Activated CD8-positive, alpha-beta memory T cell treated with anti-CD3 and anti-CD28 coated beads for 1 hour (primary cell): ENCODE results near the gene ZKSCAN5.

Source experiments
- DNase-seq, 2 donors: peaks; one replicate each; pipeline ENCODE4 v3.0.0-alpha.2; 2020; ENCODE audit warnings: low read depth in 1 of 2; ENCODE audit errors: extremely low read depth in 1 of 2

Gene ZKSCAN5

GRCh38 chr7:99504603-99505323 is at the start of gene ZKSCAN5:
Gene ZKSCAN5 (plus strand): TSS chr7:99504662. CDS start chr7:99506045, 1,383 bp downstream.
- DNase-seq, result peak; percentile 88 to 96

GRCh38 chr7:99455874-99456273 is 48.6 kb upstream of the ZKSCAN5 start:
- no peak for DNase-seq

- no peak for DNase-seq
These were observed 48.2 kb upstream of the ZKSCAN5 start for GRCh38 chr7:99456288-99456687.

DNA sequence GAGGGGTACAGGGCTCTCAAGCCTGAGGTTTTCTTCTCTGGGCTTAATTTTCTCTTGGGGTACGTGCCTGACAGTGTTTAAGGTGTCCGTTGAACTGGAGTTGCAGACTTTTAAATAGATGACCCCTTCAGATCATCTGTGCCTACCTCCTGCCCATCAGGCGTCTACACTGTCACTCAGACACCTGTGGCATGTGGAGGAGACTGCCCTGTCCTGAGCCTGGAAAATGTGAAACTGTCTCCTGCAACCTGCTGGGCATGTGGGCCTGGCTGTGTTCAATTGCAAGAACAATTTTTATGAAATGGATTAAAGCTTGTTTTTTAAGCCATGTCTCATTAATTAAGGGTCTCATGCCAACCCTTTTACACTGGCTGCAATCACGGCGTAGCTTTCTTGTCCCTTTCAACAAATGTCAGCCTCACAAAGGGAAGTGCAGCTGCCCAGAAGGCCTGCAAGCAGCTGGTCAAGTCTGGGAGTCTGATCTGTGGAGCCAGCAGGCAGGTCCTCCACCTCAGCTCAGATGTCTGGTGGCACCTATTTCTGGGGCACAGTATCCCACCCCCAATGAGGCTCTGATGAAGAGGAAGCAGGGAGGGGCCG is 47.3 kb upstream of the ZKSCAN5 start:
- DNase-seq, result no peak

DNA sequence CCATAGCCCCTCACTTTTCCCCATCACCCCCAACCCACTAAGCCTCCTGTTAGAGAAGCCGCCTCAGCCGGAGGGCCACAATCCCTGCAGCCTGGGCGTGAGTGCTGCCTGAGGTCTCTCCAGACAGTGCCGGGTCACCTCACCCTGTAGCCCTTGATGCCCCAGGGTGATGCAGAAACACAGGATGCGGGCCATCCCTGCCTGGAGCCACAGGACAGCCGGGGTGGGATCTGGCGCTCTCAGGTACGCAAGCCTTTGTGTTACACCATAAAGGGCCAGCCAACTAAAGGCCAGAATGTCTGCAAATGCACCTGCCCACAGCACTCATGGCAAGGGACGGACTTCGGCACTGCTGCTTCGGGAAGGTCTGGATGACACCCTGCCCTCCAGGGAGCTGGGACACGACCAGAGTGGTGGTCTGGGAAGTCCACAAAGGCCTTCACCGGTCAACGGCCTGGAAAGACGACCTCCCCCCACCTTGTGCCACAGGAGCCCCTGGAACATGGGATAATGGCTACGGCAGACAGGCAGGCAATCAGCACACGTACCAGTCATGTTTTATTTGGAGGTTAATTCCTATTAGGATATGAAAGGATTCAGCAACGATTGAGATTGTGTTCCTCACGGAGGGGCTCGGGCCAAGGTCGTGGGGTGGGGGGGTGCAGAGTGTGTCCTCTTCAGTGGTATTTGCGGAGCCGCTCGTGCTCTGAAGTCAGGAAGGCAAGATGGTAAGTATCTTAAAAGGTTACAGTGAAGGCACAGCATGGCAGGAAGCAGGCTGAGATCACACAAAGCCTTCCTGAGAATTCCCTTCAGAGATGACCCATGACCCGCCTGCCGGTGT is 46.6 kb upstream of the ZKSCAN5 start:
- DNase-seq, result no peak

- DNase-seq, result no peak
These were observed 45.4 kb upstream of the ZKSCAN5 start for GRCh38 chr7:99459087-99459486.

GRCh38 chr7:99460651-99461050 is 43.8 kb upstream of the ZKSCAN5 start:
- DNase-seq, result no peak

DNA sequence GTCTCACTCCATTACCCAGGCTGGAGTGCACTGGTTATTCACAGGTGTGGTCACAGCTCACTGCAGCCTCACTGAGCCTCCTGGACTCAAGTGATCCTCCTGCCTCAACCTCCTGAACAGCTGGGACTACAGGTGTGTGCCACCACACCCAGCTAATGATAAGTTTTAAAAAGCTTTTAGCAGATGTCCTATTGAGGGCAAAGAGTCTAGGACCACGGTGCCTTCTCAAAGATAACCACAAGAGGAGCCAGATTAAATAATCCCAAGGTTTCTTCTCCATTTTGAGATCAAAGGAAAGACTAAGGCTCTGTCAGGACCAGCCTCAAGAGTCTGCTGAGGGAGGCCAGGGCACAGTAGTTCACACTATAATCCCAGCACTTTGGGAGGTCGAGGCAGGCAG is 43.2 kb upstream of the ZKSCAN5 start:
- no peak for DNase-seq

- DNase-seq, result no peak
These were observed 39.1 kb upstream of the ZKSCAN5 start for GRCh38 chr7:99465421-99465768.

GRCh38 chr7:99468336-99468918 is 36.0 kb upstream of the ZKSCAN5 start:
- DNase-seq, result no peak

- DNase-seq, result no peak
These were observed 34.9 kb upstream of the ZKSCAN5 start for GRCh38 chr7:99469381-99470065.

DNA sequence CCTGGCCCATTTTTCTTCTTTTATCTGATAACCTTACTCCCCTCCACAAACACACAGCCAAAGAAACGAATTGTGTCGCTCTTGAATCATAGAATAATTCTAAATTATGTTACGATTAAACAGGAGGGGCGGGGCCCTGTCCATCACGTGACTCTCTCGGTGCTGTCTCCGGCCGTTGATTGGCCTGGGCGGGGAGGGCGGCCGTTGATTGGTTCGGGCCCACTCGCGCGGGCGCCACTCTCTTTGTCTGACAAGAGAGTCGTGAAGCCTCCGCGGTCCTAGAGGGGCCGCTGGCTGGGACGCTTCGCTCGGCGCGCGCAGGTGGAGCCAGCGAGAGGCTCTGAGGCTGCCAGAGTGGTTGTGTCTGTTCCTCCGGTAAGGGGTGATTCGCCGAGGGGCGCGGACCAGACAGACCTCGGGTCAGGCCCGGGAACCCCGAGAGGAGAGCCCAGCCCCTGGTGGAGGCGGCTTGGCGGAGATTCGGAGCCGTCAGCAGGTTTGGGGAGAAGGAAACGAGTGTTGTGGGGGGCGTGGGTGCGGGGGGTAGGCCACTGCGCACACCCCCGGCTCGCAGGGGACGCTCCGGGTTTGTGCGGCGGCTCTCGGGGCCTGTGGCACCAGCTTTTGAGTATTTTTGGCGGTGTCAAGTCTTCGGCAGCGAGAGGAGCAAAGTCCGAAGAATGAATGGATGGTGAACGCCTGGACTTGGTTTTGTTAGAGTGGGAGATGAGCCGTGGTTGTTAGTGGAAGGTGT is 31.7 kb upstream of the ZKSCAN5 start, which contains the start of gene ZNF789:
ZNF789 (plus strand) TSS at position 330 of the 754 bp plus-strand sequence. CDS start 3,567 bp downstream, outside the sequence.
- DNase-seq, result peak; percentile 94 to 97

DNA sequence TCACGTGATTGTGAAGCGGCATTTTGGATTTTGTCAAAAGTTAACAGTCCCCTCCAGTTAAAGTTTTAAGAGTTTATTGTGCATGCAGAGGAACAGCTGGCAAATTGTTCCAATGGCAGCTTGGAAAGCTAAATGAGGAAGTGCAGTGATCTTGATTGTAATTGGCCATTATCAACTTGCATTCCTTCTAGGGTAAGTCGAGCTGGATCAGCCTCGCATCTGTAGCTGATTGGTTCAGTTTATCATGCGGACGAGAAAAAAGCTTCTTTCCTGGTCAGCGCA is 31.2 kb upstream of the ZKSCAN5 start:
- no peak for DNase-seq

GRCh38 chr7:99476107-99476506 is 28.4 kb upstream of the ZKSCAN5 start:
- no peak for DNase-seq

DNA sequence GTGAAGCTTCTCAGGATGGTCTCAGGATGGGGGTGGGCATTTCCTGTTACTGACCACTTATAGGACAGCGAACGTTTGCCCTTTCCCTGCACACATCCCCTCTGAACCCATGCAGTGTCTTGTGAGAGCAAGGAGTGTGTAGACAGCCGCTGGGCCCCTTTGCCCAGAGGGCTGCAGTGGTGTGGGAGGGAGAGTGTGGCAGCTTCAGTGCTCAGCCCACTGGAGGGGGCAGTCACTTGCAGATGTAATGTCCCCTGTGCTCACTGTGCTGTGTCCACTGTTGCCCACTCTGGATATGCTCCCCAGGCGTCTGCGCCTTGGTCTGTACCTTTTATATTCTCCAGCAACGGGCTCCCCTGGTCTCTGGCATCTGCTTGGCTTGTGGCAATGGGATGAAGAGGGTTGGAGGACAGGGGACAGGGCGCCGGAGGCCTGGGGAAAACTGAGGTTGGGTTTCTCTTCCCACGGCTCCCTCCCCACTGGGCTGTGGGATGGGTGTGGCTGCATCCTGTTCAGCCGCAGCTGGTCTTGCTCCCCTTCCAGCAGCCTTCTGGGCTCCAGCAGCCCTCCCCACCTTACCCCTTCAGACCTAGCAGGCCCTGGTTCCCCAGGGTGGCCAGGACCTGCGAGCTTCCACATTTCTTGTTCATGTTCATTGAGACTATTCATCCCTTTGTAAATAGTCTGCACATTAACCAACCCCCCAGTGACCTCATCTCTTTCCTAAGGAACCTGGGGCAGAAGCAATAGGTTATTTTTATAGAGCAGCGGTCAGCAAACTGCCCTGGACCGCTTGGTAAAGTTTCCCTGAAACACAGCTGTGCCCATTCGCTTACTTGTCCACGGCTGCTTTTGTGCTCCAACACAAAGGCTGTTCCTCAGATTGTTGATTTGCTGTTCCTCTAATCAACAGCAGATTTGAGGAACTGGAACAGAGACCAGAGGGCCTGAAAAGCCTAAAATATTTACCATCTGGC is 25.7 kb upstream of the ZKSCAN5 start:
- DNase-seq, result no peak

GRCh38 chr7:99485094-99485493 is 19.4 kb upstream of the ZKSCAN5 start:
- no peak for DNase-seq

GRCh38 chr7:99489235-99489634 is 15.2 kb upstream of the ZKSCAN5 start:
- no peak for DNase-seq

DNA sequence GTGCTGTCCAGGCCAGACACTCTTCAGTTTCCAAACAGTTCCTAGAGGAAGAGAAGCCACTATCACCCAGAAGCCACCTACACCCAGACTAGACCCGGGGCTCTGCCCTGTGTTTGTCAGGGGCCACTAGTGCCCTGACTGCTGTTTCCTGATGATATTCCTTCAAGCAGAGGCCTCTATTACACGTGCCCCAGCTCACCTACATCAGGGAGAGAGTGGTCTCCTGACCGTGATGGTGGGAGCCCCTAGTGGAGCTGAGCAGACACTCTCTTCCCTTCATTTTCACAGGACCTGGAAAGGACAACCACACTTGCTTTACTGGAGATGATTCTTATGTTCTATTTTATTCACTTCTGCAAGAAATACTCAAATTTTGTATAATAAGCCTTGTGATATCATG is 13.6 kb upstream of the ZKSCAN5 start:
- DNase-seq, result no peak

GRCh38 chr7:99493823-99494222 is 10.6 kb upstream of the ZKSCAN5 start:
- no peak for DNase-seq
